ENCODE data around the gene RBM18. TPM values are rescaled to one million over a fixed set of nuclear protein-coding genes. Genes with fewer than 3 reads are reported as not detected.

Gene RBM18
- total and polyA plus RNA-seq, 2 of the 4 experiments (the other 2 are of a cell fraction): 8.4 to 15.6 TPM

GRCh38 chr9:122204491-122204890 lies 60.1 kb downstream of the RBM18 start:
- in situ Hi-C loops (cut with MboI; ENCODE audit: low sequenced_read_pairs) (no loop called here), dilution Hi-C loops (cut with HindIII; ENCODE audit: low sequenced_read_pairs, unreplicated experiment) (no loop called here), intact Hi-C loops (cut with micrococcal nuclease) (no loop called here)
- ChIA-PET CTCF (no interaction called here), POLR2A (ENCODE audit: unreplicated experiment) (no interaction called here)
- no peak for ATAC-seq (ENCODE audit: low read depth)
- Histone ChIP-seq H2AFZ (replicated peaks; ENCODE audit: low read length, poor library complexity) (no peak overlapping the region), H3K27me3 (ENCODE audit: control insufficient read depth, insufficient read depth, low read length) (peaks cover 9% of the 10 kb centered on the region; the same call in 1 of the 2 replicates), H2BK15ac (ENCODE audit: low read depth, low read length) (no peak overlapping the region), H3K9me3 (ENCODE audit: control insufficient read depth, insufficient read depth, low read length) (no peaks in the 10 kb centered on the region), H3K36me3 (ENCODE audit: control insufficient read depth, insufficient read depth, low read length) (no peaks in the 10 kb centered on the region), H2BK20ac (ENCODE audit: low read depth, low read length) (no peak overlapping the region), H3K79me1 (ENCODE audit: low read depth in 1 of 2, low read length in 2 of 2) (no peaks in the 10 kb centered on the region), H3K4me1 (ENCODE audit: control insufficient read depth, insufficient read depth, low read length) (peaks cover 8% of the 10 kb centered on the region; the same call in 1 of the 2 replicates), H2BK5ac (ENCODE audit: low read depth, low read length, poor library complexity, severe bottlenecking) (no peak overlapping the region), H3K14ac (replicated peaks; ENCODE audit: low read depth, low read length) (no peak overlapping the region), H3K56ac (ENCODE audit: extremely low read depth, insufficient read depth, low read length) (no peak overlapping the region), H3K4me2 (ENCODE audit: low read depth, low read length) (no peak overlapping the region), H3K18ac (ENCODE audit: low read depth, low read length) (no peak overlapping the region), H3K27ac (ENCODE audit: insufficient read depth, low read length) (no peak overlapping the region), H4K5ac (ENCODE audit: low read depth, low read length) (no peak overlapping the region), H3K4me3 (ENCODE audit: insufficient read depth, low read depth, low read length) (no peak overlapping the region), H2BK120ac (ENCODE audit: low read depth, low read length) (no peak overlapping the region), H3K9ac (ENCODE audit: low read depth, low read length) (no peak overlapping the region), H4K8ac (ENCODE audit: low read depth in 2 of 2, low read length in 2 of 2) (no peak overlapping the region), H4K20me1 (ENCODE audit: insufficient read depth, low read length) (peaks cover 4% of the 10 kb centered on the region; the same call in 1 of the 2 replicates), H3K23ac (ENCODE audit: low read depth, low read length) (no peak overlapping the region), H2AK5ac (ENCODE audit: low read depth, low read length) (no peak overlapping the region), H3K9me1 (ENCODE audit: insufficient read depth, low read length) (no peaks in the 10 kb centered on the region; the same call in 1 of the 2 replicates), H3K4ac (ENCODE audit: low read depth, low read length) (no peak overlapping the region), H4K91ac (ENCODE audit: insufficient read depth, low read depth, low read length) (no peak overlapping the region), H2AK9ac (replicated peaks; ENCODE audit: low read depth, low read length, poor library complexity) (no peak overlapping the region)
- 80% methylated on average over 8 of the region's 12 CpGs; no CpG with 5 or more reads in 1 of the 2 experiments for WGBS, 2 experiments (ENCODE audit: extremely low coverage in 2 of 2, insufficient read length in 1 of 2)
- DNase-seq: no peak
- TF ChIP-seq, protein P1, sequence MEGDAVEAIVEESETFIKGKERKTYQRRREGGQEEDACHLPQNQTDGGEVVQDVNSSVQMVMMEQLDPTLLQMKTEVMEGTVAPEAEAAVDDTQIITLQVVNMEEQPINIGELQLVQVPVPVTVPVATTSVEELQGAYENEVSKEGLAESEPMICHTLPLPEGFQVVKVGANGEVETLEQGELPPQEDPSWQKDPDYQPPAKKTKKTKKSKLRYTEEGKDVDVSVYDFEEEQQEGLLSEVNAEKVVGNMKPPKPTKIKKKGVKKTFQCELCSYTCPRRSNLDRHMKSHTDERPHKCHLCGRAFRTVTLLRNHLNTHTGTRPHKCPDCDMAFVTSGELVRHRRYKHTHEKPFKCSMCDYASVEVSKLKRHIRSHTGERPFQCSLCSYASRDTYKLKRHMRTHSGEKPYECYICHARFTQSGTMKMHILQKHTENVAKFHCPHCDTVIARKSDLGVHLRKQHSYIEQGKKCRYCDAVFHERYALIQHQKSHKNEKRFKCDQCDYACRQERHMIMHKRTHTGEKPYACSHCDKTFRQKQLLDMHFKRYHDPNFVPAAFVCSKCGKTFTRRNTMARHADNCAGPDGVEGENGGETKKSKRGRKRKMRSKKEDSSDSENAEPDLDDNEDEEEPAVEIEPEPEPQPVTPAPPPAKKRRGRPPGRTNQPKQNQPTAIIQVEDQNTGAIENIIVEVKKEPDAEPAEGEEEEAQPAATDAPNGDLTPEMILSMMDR (conservative IDR thresholded peaks at IDR 0.05; ENCODE audit: low read depth, low read length): no peak
- no peak for TF ChIP-seq RCOR1 (IDR thresholded peaks at IDR 0.05; ENCODE audit: insufficient replicate concordance, low read length)
- no peak for TF ChIP-seq MAFK (IDR thresholded peaks at IDR 0.05; ENCODE audit: low read depth, low read length)
- no peak for TF ChIP-seq BHLHE40 (IDR thresholded peaks at IDR 0.05; ENCODE audit: low read depth, low read length)
- TF ChIP-seq CHD1 (IDR thresholded peaks at IDR 0.05; ENCODE audit: low read depth, low read length): no peak
- TF ChIP-seq RAD21 (IDR thresholded peaks at IDR 0.05; ENCODE audit: low read length): no peak
- TF ChIP-seq MXI1 (IDR thresholded peaks at IDR 0.05; ENCODE audit: borderline replicate concordance, low read depth, low read length): no peak
- TF ChIP-seq SMC3 (IDR thresholded peaks at IDR 0.05; ENCODE audit: low read depth, low read length): no peak
- no peak for TF ChIP-seq MAZ (IDR thresholded peaks at IDR 0.05; ENCODE audit: borderline replicate concordance, low read depth, low read length)
- TF ChIP-seq CEBPB (IDR thresholded peaks at IDR 0.05; ENCODE audit: low read depth, low read length): no peak
- BruUV-seq (replicated peaks): no TSS peak

Measured in IMR-90 (cell line).